GM12801 (cell line): ENCODE measurements around the gene HTT.

Source experiments
- CTCF ChIP-seq: IDR thresholded peaks from one replicate; pipeline ENCODE4 v1.5.1; 2011; ENCODE audit warnings: control low read depth; ENCODE audit not compliant: insufficient read length; ENCODE audit errors: extremely low read depth

Gene HTT

GRCh38 chr4:3246458-3247398, 172.2 kb downstream of the HTT start:
- no peak for TF ChIP-seq CTCF

- TF ChIP-seq CTCF: no peak
These were observed 173.1 kb downstream of the HTT start for GRCh38 chr4:3247399-3248177.

GRCh38 chr4:3248178-3248480, 173.6 kb downstream of the HTT start:
- no peak for TF ChIP-seq CTCF

- no peak for TF ChIP-seq CTCF
These were observed 174.6 kb downstream of the HTT start, which contains the start of gene MSANTD1 for GRCh38 chr4:3248811-3249661. Gene MSANTD1, plus strand, starts transcription at chr4:3249159. Its CDS starts 64 bp downstream, at chr4:3249223.

- no peak for TF ChIP-seq CTCF
These were observed 175.4 kb downstream of the HTT start for GRCh38 chr4:3249711-3250437.

GRCh38 chr4:3250438-3250955, 176.0 kb downstream of the HTT start:
- no peak for TF ChIP-seq CTCF
